ENCODE measurements around the gene FAHD1. TPM values are rescaled to one million over a fixed set of nuclear protein-coding genes. Genes with fewer than 3 reads are reported as not detected.
A peak's percentile ranks its signal among the peaks of the same experiment; 100 is the strongest.

The FAHD1 gene
- total RNA-seq: 10 to 100 TPM; 14.4 to 17.5 TPM

DNA sequence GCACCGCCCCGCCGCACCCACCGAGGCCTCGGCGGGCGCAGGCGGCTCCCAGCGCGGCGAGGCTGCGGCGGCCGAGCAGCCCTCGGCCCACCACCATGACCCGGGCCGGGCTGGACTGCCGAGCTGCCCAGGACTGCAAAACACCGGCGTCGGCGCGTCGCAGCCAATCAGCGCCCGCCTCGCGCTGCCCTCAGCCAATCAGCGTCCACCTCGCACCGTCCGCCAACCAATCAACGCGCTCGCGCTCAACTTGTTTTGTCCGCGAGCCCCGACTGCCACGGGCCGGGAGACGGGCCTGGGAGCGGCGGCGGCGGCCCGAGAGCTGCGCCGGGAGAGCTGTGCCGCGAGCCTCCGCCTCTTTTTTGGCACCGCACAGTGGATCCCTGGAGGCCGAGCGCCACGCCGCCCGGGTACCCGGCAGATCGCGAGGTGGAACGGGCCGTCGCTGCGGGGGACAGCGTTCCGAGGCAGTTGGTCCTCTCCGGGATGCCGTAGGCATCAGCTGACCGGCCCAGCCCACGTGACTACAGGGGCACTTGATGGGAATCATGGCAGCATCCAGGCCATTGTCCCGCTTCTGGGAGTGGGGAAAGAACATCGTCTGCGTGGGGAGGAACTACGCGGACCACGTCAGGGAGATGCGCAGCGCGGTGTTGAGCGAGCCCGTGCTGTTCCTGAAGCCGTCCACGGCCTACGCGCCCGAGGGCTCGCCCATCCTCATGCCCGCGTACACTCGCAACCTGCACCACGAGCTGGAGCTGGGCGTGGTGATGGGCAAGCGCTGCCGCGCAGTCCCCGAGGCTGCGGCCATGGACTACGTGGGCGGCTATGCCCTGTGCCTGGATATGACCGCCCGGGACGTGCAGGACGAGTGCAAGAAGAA is at the start of gene FAHD1, which contains the start of gene HAGH:
TSS of gene FAHD1 (plus strand) at position 516 of the 883 bp plus-strand sequence. CDS start at position 549, 33 bp downstream.
TSS of gene HAGH (minus strand) at position 135 of the 883 bp plus-strand sequence. CDS start at position 97, 38 bp downstream.
- Histone ChIP-seq H3K4me3 (peak within 1 kb of the TSS; percentile 87), H3K27me3 (replicated peaks; ENCODE audit: insufficient read depth) (no peaks in the 10 kb centered on the region), H3K9me3 (no peaks in the 10 kb centered on the region), H3K36me3 (peaks cover 11% of the 10 kb centered on the region), H3K4me1 (ENCODE audit: control insufficient read depth in 1 of 2, low read depth in 2 of 2) (peaks cover 20 to 42% of the 10 kb centered on the region in 2 donors), H3K27ac (peak within 1 kb of the TSS; percentile 70 to 84)
- ATAC-seq (ENCODE audit: insufficient number of reproducible peaks, low FRiP score, low read depth) (peak; percentile 95), DNase-seq (ENCODE audit: low spot score) (peak; percentile 70)
- TF ChIP-seq, protein P1, sequence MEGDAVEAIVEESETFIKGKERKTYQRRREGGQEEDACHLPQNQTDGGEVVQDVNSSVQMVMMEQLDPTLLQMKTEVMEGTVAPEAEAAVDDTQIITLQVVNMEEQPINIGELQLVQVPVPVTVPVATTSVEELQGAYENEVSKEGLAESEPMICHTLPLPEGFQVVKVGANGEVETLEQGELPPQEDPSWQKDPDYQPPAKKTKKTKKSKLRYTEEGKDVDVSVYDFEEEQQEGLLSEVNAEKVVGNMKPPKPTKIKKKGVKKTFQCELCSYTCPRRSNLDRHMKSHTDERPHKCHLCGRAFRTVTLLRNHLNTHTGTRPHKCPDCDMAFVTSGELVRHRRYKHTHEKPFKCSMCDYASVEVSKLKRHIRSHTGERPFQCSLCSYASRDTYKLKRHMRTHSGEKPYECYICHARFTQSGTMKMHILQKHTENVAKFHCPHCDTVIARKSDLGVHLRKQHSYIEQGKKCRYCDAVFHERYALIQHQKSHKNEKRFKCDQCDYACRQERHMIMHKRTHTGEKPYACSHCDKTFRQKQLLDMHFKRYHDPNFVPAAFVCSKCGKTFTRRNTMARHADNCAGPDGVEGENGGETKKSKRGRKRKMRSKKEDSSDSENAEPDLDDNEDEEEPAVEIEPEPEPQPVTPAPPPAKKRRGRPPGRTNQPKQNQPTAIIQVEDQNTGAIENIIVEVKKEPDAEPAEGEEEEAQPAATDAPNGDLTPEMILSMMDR (IDR thresholded peaks at IDR 0.05): no peak

- H3K27ac ChIP-seq: no peak overlapping the region
- H3K4me1 ChIP-seq (ENCODE audit: control insufficient read depth in 1 of 2, low read depth in 2 of 2): peaks cover 18 to 33% of the 10 kb centered on the region in 2 donors
- no peak for DNase-seq (ENCODE audit: low spot score)
- no peaks in the 10 kb centered on the region for H3K27me3 ChIP-seq (replicated peaks; ENCODE audit: insufficient read depth)
- peaks cover 30% of the 10 kb centered on the region for H3K36me3 ChIP-seq
- no peak overlapping the region for H3K4me3 ChIP-seq
- no peak for ATAC-seq (ENCODE audit: insufficient number of reproducible peaks, low FRiP score, low read depth)
- H3K9me3 ChIP-seq: no peaks in the 10 kb centered on the region
- TF ChIP-seq, protein P1 (IDR thresholded peaks at IDR 0.05): no peak
These were observed 49.4 kb upstream of the FAHD1 start for GRCh38 chr16:1777375-1778199.

GRCh38 chr16:1778200-1779179 is 48.5 kb upstream of the FAHD1 start:
- Histone ChIP-seq H3K36me3 (peaks cover 30% of the 10 kb centered on the region), H3K27ac (no peak overlapping the region), H3K4me1 (ENCODE audit: control insufficient read depth in 1 of 2, low read depth in 2 of 2) (peaks cover 18 to 35% of the 10 kb centered on the region in 2 donors), H3K27me3 (replicated peaks; ENCODE audit: insufficient read depth) (no peaks in the 10 kb centered on the region), H3K4me3 (no peak overlapping the region), H3K9me3 (no peaks in the 10 kb centered on the region)
- ATAC-seq (ENCODE audit: insufficient number of reproducible peaks, low FRiP score, low read depth) (no peak), DNase-seq (ENCODE audit: low spot score) (no peak)
- TF ChIP-seq, protein P1 (IDR thresholded peaks at IDR 0.05): no peak

- no peaks in the 10 kb centered on the region for H3K9me3 ChIP-seq
- no peak overlapping the region for H3K27ac ChIP-seq
- TF ChIP-seq, protein P1 (IDR thresholded peaks at IDR 0.05): no peak
- DNase-seq (ENCODE audit: low spot score) (no peak), ATAC-seq (ENCODE audit: insufficient number of reproducible peaks, low FRiP score, low read depth) (no peak)
- peaks cover 16 to 36% of the 10 kb centered on the region in 2 donors for H3K4me1 ChIP-seq (ENCODE audit: control insufficient read depth in 1 of 2, low read depth in 2 of 2)
- H3K36me3 ChIP-seq: peaks cover 30% of the 10 kb centered on the region
- H3K27me3 ChIP-seq (replicated peaks; ENCODE audit: insufficient read depth): no peaks in the 10 kb centered on the region
- no peak overlapping the region for H3K4me3 ChIP-seq
These were observed 47.7 kb upstream of the FAHD1 start for GRCh38 chr16:1779234-1779701.

Measured in thoracic aorta (tissue), 2 donors.